GM21367 (cell line): ENCODE measurements around the gene DUSP9.

Experiments used
- ATAC-seq: cut with Tn5 transposase; IDR thresholded peaks from one replicate; pipeline ENCODE4 v1.9.1; 2021; ENCODE audit not compliant: unreplicated experiment

DUSP9 gene

DNA sequence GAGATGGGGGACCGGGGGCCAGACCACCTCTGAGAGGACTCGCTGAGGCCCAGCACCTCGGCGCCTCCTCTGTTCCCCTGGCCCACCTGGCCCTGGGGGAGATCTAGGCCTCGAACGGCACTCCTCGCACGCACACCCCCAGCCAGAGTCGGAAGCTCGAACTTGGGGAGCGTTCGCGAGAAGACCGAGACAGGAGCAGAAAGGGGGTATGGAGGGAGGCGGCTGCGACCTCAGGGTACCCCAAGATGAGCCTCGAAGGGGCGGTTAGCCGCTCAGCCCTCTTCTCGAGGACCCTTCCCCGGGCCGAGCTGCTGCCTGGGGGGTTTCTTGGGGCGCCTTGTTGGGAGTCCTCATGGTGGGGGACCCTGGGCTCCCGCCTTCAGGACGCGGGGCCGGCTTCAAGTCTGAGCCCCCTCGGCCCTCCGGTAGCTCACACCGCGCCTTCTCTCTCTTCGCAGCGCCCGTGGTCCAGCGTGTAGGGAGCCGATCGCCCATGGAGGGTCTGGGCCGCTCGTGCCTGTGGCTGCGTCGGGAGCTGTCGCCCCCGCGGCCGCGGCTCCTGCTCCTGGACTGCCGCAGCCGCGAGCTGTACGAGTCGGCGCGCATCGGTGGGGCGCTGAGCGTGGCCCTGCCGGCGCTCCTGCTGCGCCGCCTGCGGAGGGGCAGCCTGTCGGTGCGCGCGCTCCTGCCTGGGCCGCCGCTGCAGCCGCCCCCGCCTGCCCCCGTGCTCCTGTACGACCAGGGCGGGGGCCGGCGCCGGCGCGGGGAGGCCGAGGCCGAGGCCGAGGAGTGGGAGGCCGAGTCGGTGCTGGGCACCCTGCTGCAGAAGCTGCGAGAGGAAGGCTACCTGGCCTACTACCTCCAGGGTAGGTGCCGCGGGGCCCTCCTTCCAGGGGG lies 706 bp downstream of the DUSP9 start:
- no peak for ATAC-seq

DNA sequence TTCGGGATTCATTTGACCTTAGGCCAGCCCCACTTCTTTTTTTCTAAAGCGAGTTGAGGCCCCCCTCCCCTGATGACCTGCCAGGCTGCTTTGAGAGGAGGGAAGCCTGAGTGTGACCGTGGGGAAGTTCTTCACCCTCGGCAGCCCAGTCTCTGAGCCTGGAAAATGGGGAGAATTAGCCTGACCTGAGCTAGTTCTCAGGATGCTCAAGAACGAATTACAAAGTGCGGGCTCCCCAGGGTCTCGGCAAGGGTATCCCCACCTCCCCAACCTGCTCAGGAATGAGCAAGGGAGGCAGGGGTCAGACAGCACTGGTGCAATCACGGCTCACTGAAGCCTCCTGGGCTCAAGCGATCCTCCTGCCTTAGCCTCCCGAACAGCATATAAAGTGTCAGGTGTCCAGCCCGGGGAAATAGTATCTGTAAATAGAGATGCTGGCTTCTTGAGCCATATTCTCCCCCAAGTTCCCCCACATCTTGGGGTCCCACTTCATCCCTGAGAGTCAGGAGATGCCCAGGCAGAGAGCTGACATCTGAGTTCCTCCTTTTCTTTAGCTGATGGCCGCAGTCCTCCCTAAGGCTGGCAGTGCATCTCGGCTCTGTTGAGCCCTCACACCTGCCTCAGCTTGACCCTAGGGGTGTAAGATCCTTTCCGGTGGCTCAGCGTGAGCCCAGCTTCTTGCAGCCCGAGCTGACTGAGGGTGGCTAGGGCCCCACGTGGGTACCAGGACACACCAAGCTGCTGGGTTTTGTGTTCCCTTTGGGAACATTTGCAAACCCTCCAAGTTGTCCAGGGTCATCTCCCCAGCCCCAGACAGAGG lies 1.6 kb downstream of the DUSP9 start:
- no peak for ATAC-seq

DNA sequence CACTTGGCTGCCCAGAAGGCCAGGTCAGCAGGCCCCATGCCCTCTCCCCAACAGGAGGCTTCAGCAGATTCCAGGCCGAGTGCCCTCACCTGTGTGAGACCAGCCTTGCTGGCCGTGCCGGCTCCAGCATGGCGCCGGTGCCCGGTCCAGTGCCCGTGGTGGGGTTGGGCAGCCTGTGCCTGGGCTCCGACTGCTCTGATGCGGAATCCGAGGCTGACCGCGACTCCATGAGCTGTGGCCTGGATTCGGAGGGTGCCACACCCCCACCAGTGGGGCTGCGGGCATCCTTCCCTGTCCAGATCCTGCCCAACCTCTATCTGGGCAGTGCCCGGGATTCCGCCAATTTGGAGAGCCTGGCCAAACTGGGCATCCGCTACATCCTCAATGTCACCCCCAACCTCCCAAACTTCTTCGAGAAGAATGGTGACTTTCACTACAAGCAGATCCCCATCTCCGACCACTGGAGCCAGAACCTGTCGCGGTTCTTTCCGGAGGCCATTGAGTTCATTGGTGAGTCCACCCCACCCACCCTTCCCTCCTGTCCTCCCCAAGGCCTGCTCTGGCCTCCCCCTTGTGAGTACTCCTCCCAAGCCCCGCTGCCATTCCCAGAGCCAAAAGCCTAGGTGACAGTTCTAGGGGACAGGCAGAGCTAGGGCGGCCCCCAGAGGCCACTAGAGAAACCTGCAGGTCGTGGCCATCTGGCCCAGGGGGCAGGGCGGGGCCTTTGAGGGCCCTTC lies 2.3 kb downstream of the DUSP9 start:
- no peak for ATAC-seq

DNA sequence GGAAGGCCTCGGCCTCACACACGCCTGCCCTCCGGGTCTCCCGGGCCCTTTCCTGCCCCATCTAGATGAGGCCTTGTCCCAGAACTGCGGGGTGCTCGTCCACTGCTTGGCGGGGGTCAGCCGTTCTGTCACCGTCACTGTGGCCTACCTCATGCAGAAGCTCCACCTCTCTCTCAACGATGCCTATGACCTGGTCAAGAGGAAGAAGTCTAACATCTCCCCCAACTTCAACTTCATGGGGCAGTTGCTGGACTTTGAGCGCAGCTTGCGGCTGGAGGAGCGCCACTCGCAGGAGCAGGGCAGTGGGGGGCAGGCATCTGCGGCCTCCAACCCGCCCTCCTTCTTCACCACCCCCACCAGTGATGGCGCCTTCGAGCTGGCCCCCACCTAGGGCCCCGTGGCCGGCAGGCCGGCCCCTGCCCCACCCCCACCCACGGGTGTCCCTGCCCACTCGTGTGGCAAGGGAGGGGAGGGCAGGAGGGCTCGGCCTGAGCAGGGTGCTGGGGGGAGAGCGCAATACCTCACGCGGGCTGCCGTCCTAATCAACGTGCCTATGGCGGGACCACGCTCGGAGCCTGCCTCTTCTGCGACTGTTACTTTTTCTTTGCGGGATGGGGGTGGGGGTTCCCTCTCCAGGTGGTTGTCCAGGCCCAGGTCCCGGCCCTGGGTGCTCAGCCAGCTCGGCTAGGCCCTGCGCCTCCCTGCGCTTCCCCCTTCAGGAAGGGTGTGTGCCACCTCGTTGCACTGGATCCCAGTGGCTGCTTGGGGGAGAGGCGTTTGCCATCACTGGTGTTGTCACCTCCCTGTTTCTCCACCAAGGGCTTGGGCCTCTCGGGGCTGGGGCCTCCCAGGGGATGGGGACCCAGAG lies 3.1 kb downstream of the DUSP9 start:
- no peak for ATAC-seq

DNA sequence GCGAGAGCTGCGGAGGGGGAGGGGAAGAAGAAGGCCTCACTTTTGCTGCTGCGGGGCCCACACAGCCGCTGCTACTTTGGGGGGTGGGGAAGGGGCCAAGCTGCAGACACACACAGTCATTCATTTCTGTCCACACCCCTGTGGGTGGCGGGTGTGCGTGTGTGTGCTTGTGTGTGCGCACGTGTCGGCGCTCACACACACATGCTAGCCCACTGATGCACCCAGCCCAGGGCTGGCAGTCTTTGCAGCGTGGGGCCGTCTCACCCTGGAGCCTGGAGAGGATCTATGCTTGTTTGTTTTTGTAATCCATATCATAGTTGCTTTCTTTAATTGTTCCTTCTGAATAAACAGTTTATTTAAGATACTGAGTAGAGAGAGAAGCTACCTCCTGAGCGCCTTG lies 4.0 kb downstream of the DUSP9 start:
- ATAC-seq, result no peak

DNA sequence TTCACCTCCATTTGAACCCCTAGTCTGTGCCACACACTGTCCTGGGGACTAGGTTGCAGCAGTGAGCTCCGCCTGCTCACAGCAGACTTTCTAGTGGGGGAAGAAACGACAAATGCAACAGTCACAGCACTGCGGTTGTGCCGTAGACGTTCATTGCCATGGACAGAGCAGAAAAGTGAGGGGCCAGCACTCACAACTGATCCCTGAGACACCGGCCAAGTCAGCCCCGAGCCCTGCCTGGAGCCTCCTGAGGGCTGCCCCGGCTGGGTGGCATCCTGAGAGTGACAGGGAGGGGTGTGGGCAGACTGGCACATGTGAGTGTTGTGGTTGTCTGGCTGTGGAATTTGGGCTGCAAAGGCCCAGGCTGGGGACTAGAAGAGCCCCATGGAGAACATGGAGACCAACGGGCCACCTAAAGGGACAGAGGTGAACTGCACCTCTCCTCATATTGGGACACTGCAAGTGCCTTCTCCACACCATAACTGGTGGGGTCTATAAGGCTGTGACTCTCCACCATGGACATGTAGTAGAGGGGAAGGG lies 4.6 kb downstream of the DUSP9 start:
- no peak for ATAC-seq

DNA sequence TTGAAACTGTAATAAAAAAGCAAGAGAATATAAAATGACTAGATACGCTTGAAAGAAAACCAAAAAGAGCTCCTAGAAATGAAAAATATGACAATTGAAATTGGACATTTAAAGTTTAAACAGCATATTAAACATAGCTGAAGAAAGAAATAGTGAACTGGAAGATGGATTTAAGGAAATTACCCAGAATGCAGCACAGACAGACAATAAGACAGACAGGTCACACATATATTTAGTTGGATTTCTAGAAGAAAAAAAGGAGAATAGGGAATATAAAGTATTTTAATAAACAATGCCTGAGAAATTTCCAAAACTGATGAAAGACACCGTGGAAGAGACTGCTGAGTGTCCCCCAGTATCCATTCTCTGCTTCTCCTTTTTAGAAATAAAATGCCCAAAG lies 6.6 kb downstream of the DUSP9 start:
- ATAC-seq, result no peak

DNA sequence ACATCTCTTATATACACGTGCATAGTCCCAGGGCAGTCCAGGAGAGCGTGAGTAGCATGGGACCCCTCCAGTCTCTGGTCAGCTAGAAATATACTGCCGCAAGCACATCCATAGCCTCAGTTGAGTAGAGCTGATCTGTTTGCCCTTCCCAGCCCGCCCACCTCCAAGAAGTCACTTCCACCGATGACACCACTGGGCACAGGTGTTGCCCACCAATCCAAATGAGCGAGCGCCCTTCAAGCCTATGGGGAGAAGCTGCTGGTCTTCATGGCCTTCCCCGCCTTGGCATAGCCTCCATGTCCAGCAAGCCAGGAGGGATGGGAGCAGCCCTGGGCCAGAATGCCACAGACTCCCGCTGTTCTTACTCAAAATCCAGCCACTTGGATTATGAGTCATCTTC lies 10.2 kb downstream of the DUSP9 start:
- ATAC-seq, result no peak

DNA sequence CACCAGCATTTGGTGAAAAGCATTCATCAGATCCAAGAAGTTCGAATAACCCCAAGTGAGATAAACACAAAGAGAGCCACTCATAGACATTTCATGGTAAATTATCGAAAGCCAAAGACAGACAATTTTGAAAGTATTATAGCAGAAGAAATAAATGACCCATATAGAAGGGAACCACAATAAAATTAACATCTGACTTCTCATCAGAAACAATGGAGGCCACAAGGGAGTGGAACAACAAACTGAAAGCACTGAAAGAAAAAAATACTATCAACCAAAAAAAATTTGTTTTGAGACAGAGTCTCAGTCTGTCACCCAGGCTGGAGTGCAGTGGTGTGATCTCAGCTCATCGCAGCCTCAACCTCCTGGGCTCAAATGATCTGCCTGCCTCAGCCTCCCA lies 12.3 kb downstream of the DUSP9 start:
- no peak for ATAC-seq

DNA sequence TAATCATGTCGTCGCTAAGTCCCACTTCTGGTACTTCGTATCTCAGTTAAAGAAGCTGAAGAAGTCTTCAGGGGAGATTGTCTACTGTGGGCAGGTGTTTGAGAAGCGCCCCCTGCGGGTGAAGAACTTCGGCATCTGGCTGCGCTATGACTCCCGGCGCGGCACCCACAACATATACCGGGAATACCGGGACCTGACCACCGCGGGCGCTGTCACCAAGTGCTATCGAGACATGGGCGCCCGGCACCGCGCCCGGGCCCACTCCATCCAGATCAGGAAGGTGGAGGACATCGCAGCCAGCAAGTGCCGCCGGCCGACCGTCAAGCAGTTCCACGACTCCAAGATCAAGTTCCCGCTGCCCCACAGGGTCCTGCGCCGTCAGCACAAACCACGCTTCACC lies 15.3 kb downstream of the DUSP9 start:
- ATAC-seq, result no peak

DNA sequence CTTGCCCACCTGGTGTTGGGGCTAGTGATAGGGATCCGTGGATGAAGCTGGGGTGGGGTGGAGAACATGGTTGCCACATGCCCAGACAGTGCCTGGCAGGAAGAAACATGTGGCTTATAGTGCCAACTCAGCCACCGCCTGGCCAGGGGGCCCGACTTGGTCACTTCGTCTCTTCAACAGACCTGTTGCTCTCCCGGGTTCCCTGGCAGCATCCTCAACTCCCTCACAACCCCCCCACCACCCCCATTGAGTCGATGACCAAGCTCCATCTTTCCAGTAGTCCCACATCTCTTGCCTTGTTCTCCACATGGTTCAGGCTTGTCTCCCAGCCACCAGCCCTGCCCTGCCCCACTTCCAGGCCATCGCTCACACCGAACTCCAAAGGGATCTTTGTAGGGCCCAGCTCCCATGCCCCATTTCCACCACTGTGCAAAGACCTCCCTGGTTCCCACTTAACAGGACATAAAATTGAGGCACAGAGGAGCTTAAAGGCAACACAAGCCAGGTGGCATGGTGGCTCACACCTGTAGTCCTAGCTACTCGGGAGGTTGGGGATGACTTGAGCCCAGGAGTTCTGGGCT lies 18.8 kb downstream of the DUSP9 start:
- no peak for ATAC-seq

DNA sequence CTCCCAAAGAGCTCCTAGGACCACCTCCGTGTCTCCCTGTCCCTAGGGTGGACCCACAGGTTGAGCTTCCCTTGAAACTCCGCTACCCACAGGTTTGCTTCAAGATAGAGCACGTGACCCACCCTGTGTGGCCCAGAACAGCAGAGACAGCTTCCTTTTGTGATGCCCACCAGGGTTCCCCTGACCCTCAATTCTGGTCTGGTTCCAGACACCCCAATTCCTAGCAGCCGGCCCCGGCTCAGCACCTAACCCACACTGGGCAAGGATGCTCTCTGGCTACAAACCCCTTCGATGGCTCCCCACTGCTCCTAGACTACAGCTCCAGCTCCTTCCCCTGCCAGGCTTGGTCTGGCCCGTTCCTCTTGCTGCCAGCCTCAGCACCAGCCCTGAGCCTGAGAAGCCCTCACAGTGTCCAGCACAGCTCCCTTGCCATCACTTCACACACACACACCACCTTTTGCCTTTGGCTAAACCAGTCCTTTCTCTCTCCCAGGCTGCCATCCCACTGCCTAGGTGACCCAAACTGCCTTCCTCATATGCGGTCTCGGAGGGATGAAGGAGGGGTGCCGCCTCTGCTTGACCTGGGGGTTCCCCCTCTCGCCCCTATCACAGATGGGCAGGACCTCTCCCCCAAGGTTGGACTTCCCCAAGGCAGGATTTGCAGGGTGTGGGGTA lies 20.4 kb downstream of the DUSP9 start:
- no peak for ATAC-seq

DNA sequence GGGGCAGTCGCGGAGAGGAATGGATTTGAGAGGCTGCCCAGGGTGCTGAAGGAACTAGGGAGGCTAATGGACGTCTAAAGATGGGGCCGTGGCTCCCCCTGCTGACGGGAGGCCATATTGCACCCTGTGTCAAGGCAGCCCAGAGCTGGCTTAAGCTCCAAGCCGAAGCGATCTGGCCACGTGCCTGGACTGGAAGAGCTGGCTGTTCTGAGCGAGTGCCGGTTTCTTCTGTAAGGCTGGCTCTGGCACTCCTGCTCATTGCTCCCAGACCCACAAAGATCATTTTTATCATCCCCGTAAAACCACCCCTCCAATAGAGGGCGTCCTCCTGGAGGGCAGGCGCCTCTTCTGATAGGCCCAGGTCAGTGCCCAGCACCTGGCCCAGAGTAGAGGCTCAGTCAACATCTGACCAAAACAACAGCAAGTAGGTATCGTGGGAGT lies 21.0 kb downstream of the DUSP9 start:
- ATAC-seq, result no peak

DNA sequence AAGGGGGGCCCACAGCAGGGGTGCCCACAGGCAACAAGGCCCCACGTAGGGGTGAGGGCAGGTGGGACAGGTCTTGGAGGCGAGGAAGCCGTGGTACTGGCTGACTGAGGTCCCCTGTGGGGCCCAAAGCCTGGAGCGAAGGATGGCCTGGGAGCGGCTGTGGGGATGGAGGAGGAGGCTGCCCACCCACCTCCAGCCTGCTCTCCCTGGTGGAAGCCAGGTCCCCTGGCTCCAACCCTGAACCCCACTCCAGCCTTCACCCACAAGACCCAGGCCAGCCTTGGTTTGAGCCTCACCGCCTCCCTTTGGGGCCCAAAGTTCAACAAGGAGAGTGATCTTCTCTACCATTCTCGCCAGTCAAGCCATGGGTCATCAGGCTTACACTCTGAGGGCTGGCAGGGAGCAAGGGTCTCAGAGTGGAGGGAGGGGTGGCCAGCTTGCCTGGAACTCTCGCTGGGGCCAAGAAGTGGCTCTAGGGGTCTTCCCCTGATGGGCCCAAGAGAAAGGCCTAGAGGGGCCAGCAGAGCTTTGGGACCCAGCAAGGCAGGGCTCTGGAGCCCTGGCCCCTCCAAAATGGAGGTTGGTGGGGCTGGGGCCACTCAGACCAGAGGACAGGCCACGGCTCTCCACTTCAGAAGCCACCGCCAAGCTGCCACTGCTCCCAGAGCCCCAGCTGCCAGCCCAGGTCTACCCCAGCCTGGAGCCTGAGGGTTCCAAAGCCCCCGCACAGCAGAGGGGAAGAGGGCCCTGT lies 21.6 kb downstream of the DUSP9 start:
- ATAC-seq, result no peak

DNA sequence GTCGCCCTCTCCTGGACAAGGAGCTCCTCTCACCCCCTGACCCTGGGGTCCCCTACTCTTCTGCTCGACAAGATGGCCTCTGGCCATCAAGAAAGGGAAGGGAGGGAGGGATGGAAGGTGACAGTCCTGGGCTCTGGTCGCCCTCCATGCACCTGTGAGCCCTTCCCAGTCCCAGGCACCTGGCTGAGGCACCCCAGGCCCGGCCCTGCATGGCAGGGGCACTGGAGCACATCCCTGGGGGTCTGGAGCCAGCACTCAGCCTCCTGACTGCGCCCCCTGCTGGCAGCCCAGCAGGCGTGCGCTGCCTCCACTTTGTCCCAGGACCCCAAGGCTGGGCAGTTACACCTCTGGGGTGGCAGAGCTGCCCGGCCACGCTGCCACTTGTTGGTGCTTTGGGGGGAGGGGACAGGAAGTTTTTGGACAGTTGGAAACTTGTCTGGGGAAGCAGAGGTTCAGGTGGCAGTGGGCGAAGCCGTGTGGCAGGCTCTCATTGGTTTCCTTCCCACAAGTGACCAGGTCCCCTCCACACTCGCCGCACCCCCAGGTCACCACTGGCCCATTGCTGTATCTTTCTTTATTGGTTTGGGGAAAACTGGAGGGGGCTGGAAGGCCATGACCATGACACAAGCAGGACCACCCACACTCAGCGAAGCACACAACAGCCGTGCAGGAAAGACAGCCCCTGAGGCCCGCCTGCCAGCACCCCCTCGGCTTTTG lies 22.3 kb downstream of the DUSP9 start:
- ATAC-seq, result no peak

DNA sequence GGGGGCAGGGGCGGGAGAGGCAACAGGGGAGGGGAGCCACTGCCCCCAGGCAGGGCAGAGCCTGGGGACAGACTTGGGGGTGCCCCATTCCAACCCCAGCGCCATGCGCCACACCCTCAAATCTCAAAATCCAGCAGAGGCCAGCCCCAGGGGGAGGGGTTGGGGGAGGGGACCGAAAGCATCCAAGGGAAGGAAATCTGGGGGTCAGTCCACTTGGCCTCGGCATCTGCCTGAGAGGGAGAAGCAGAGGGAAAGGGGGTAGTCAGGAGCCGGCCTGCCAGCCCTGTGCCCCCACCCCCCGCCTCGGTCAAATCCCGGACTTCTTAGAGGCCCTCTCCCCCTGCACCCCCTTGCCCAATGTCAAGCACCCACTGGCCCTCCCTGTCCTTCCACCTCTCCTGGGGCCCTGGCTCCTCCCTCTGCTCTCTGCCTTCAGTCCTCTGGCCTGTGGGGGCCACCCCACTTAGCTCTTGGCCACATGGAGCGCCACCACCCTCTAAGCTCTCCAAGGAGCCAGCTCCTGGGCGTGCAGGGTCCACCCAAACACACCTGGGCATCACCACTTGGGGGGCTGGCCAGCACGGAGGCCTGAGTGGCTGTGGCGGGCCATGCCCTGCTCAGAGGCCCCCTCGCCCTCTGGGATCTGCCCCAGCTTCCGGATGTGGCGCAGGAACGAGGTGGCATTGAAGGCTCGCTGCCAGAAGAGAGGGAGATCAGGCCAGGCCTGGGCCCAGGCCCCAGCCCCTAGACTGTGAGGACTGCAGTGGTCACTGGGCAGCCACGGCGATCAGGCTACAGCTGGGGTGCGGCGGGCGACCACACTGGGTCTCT lies 23.1 kb downstream of the DUSP9 start:
- ATAC-seq, result no peak
